Fibroblast of skin of right biceps (primary cell): ENCODE data around the gene FGFR3.
"Not testable (repeated sequence)": the region's sequence is repeated elsewhere in the genome, so short reads cannot be mapped to it uniquely, and the experiment has no call there.

Source experiments
- DNase-seq: peaks from one replicate; pipeline ENCODE4 v3.0.0-alpha.2; 2013

Gene FGFR3

GRCh38 chr4:1843852-1844251, 50.8 kb downstream of the FGFR3 start:
- peak; percentile 36 for DNase-seq

- DNase-seq: not testable (repeated sequence)
Observed at GRCh38 chr4:1844618-1845017, 51.5 kb downstream of the FGFR3 start.

- no peak for DNase-seq
Observed at GRCh38 chr4:1846580-1846979, 53.5 kb downstream of the FGFR3 start.

- DNase-seq: no peak
Observed at GRCh38 chr4:1850276-1850675, 57.2 kb downstream of the FGFR3 start.

GRCh38 chr4:1851160-1851559, 58.1 kb downstream of the FGFR3 start:
- no peak for DNase-seq

GRCh38 chr4:1851575-1852410, 58.7 kb downstream of the FGFR3 start:
- DNase-seq: no peak

- DNase-seq: no peak
Observed at GRCh38 chr4:1852904-1853623, 60.0 kb downstream of the FGFR3 start.

GRCh38 chr4:1854752-1855151, 61.7 kb downstream of the FGFR3 start:
- DNase-seq: no peak

GRCh38 chr4:1855333-1856070, 62.4 kb downstream of the FGFR3 start:
- no peak for DNase-seq

GRCh38 chr4:1856071-1856942, 63.2 kb downstream of the FGFR3 start, which contains the start of gene LETM1:
Gene LETM1 (minus strand): TSS chr4:1856156. CDS start chr4:1855950, 206 bp downstream.
- peak; percentile 95 for DNase-seq

GRCh38 chr4:1856943-1857699, 64.0 kb downstream of the FGFR3 start:
- DNase-seq: no peak

GRCh38 chr4:1857931-1858330, 64.8 kb downstream of the FGFR3 start:
- no peak for DNase-seq
